ENCODE measurements around the gene MXD4.

GRCh38 chr4:2302387-2303119, 40.6 kb upstream of the MXD4 start:
- no peak for TF ChIP-seq POLR2A (IDR thresholded peaks at IDR 0.05)
- TF ChIP-seq, protein P1, sequence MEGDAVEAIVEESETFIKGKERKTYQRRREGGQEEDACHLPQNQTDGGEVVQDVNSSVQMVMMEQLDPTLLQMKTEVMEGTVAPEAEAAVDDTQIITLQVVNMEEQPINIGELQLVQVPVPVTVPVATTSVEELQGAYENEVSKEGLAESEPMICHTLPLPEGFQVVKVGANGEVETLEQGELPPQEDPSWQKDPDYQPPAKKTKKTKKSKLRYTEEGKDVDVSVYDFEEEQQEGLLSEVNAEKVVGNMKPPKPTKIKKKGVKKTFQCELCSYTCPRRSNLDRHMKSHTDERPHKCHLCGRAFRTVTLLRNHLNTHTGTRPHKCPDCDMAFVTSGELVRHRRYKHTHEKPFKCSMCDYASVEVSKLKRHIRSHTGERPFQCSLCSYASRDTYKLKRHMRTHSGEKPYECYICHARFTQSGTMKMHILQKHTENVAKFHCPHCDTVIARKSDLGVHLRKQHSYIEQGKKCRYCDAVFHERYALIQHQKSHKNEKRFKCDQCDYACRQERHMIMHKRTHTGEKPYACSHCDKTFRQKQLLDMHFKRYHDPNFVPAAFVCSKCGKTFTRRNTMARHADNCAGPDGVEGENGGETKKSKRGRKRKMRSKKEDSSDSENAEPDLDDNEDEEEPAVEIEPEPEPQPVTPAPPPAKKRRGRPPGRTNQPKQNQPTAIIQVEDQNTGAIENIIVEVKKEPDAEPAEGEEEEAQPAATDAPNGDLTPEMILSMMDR (IDR thresholded peaks at IDR 0.05) = no peak
